SU-DHL-6 (cell line): ENCODE results near the gene RSPH1.

ENCODE experiments used
- EZH2phosphoT487 ChIP-seq: fragments of 200-600 bp; sonication (generic), shearing (Covaris generic); conservative IDR thresholded peaks from 2 replicates; pipeline ENCODE4 v1.6.1; 2018; ENCODE audit warnings: mild to moderate bottlenecking, antibody characterized with exemption, low read length, moderate library complexity, mixed read lengths
- TF ChIP-seq, protein P1 (sequence below): fragments of 200-600 bp; sonication (generic); IDR thresholded peaks from one replicate; pipeline ENCODE4 v1.5.1; 2017; ENCODE audit warnings: antibody characterized with exemption, mild to moderate bottlenecking, low read length, moderate library complexity; ENCODE audit not compliant: insufficient read depth, poor library complexity, severe bottlenecking

DNA sequence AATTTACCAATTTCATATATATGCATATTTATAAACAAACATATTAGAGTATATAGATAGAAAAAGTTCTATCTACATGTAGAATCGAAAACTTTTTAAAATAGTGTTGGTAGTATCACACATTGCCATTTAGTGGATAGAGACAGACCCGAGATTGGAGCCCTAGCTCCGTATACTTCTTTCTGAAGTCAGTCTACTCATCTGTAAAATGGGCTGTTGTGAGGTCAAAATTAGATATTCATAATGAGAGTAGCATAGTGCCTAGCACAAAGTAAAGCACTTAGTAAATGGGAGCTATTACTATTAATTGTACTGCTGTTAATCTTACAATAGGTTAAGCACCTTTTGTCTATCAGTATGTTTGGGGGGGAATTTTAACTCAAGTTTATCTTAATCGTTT lies 4.2 kb upstream of the RSPH1 start:
- TF ChIP-seq, protein P1, sequence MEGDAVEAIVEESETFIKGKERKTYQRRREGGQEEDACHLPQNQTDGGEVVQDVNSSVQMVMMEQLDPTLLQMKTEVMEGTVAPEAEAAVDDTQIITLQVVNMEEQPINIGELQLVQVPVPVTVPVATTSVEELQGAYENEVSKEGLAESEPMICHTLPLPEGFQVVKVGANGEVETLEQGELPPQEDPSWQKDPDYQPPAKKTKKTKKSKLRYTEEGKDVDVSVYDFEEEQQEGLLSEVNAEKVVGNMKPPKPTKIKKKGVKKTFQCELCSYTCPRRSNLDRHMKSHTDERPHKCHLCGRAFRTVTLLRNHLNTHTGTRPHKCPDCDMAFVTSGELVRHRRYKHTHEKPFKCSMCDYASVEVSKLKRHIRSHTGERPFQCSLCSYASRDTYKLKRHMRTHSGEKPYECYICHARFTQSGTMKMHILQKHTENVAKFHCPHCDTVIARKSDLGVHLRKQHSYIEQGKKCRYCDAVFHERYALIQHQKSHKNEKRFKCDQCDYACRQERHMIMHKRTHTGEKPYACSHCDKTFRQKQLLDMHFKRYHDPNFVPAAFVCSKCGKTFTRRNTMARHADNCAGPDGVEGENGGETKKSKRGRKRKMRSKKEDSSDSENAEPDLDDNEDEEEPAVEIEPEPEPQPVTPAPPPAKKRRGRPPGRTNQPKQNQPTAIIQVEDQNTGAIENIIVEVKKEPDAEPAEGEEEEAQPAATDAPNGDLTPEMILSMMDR: no peak
- no peak for TF ChIP-seq EZH2phosphoT487
